ENCODE measurements around the gene ATP8A2.

Gene ATP8A2

GRCh38 chr13:25906191-25906661, 534.5 kb downstream of the ATP8A2 start:
- TF ChIP-seq CTCF (IDR thresholded peaks at IDR 0.05; ENCODE audit: insufficient read depth, low read length, poor library complexity, severe bottlenecking), result no peak
- DNase-seq (ENCODE audit: extremely low read depth, insufficient read length), result peak; percentile 44
- Histone ChIP-seq H3K27me3 (replicated peaks; ENCODE audit: control insufficient read depth, insufficient read depth, low read length) (no peaks in the 10 kb centered on the region), H3K4me3 (replicated peaks; ENCODE audit: low read depth, low read length) (no peak overlapping the region), H3K36me3 (ENCODE audit: control insufficient read depth, insufficient read depth, low read length) (no peaks in the 10 kb centered on the region)

- no peaks in the 10 kb centered on the region for H3K27me3 ChIP-seq (replicated peaks; ENCODE audit: control insufficient read depth, insufficient read depth, low read length)
- no peak overlapping the region for H3K4me3 ChIP-seq (replicated peaks; ENCODE audit: low read depth, low read length)
- DNase-seq (ENCODE audit: extremely low read depth, insufficient read length), result no peak
- TF ChIP-seq CTCF (IDR thresholded peaks at IDR 0.05; ENCODE audit: insufficient read depth, low read length, poor library complexity, severe bottlenecking), result no peak
- no peaks in the 10 kb centered on the region for H3K36me3 ChIP-seq (ENCODE audit: control insufficient read depth, insufficient read depth, low read length)
These were observed 536.6 kb downstream of the ATP8A2 start for GRCh38 chr13:25908366-25908765.

GRCh38 chr13:25910243-25910642, 538.5 kb downstream of the ATP8A2 start:
- DNase-seq (ENCODE audit: extremely low read depth, insufficient read length), result no peak
- TF ChIP-seq CTCF (IDR thresholded peaks at IDR 0.05; ENCODE audit: insufficient read depth, low read length, poor library complexity, severe bottlenecking), result no peak
- no peaks in the 10 kb centered on the region for H3K27me3 ChIP-seq (replicated peaks; ENCODE audit: control insufficient read depth, insufficient read depth, low read length)
- no peaks in the 10 kb centered on the region for H3K36me3 ChIP-seq (ENCODE audit: control insufficient read depth, insufficient read depth, low read length)
- H3K4me3 ChIP-seq (replicated peaks; ENCODE audit: low read depth, low read length), result no peak overlapping the region

- no peak for DNase-seq (ENCODE audit: extremely low read depth, insufficient read length)
- Histone ChIP-seq H3K4me3 (replicated peaks; ENCODE audit: low read depth, low read length) (no peak overlapping the region), H3K36me3 (ENCODE audit: control insufficient read depth, insufficient read depth, low read length) (no peaks in the 10 kb centered on the region), H3K27me3 (replicated peaks; ENCODE audit: control insufficient read depth, insufficient read depth, low read length) (no peaks in the 10 kb centered on the region)
- no peak for TF ChIP-seq CTCF (IDR thresholded peaks at IDR 0.05; ENCODE audit: insufficient read depth, low read length, poor library complexity, severe bottlenecking)
These were observed 539.2 kb downstream of the ATP8A2 start for GRCh38 chr13:25910991-25911419.

GRCh38 chr13:25912961-25913360, 541.2 kb downstream of the ATP8A2 start:
- no peaks in the 10 kb centered on the region for H3K36me3 ChIP-seq (ENCODE audit: control insufficient read depth, insufficient read depth, low read length)
- no peak overlapping the region for H3K4me3 ChIP-seq (replicated peaks; ENCODE audit: low read depth, low read length)
- DNase-seq (ENCODE audit: extremely low read depth, insufficient read length), result no peak
- H3K27me3 ChIP-seq (replicated peaks; ENCODE audit: control insufficient read depth, insufficient read depth, low read length), result no peaks in the 10 kb centered on the region
- TF ChIP-seq CTCF (IDR thresholded peaks at IDR 0.05; ENCODE audit: insufficient read depth, low read length, poor library complexity, severe bottlenecking), result no peak

Data from GM06990 (cell line).